GM19372 (cell line): ENCODE data around the gene RNASEH1.

Experiments used
- ATAC-seq: cut with Tn5 transposase; IDR thresholded peaks from one replicate; pipeline ENCODE4 v1.9.1; 2021; ENCODE audit warnings: mild to moderate bottlenecking, low read depth, moderate library complexity; ENCODE audit not compliant: unreplicated experiment

RNASEH1 gene

GRCh38 chr2:3565117-3565516 lies 7.0 kb upstream of the RNASEH1 start:
- ATAC-seq, result no peak

- peak; percentile 50 for ATAC-seq
Observed at GRCh38 chr2:3563521-3563976, 5.4 kb upstream of the RNASEH1 start.

- peak; percentile 31 for ATAC-seq
Observed at GRCh38 chr2:3557639-3558204, 411 bp downstream of the RNASEH1 start.

- no peak for ATAC-seq
Observed at GRCh38 chr2:3553946-3554345, 4.2 kb downstream of the RNASEH1 start.

GRCh38 chr2:3547915-3548314 lies 10.2 kb downstream of the RNASEH1 start:
- no peak for ATAC-seq

- ATAC-seq, result no peak
Observed at GRCh38 chr2:3545788-3546478, 12.2 kb downstream of the RNASEH1 start.

GRCh38 chr2:3543023-3543683 lies 15.0 kb downstream of the RNASEH1 start:
- ATAC-seq, result no peak

GRCh38 chr2:3542107-3542506 lies 16.0 kb downstream of the RNASEH1 start:
- no peak for ATAC-seq

- no peak for ATAC-seq
Observed at GRCh38 chr2:3539836-3540235, 18.3 kb downstream of the RNASEH1 start.

GRCh38 chr2:3536682-3537632 lies 21.2 kb downstream of the RNASEH1 start:
- no peak for ATAC-seq

GRCh38 chr2:3535794-3536681 lies 22.1 kb downstream of the RNASEH1 start:
- no peak for ATAC-seq

GRCh38 chr2:3535467-3535793 lies 22.7 kb downstream of the RNASEH1 start:
- no peak for ATAC-seq

GRCh38 chr2:3534251-3534814 lies 23.8 kb downstream of the RNASEH1 start:
- ATAC-seq, result no peak

- no peak for ATAC-seq
Observed at GRCh38 chr2:3533836-3534235, 24.3 kb downstream of the RNASEH1 start.

- no peak for ATAC-seq
Observed at GRCh38 chr2:3532941-3533340, 25.2 kb downstream of the RNASEH1 start.

- no peak for ATAC-seq
Observed at GRCh38 chr2:3529316-3530025, 28.7 kb downstream of the RNASEH1 start.

- ATAC-seq, result peak; percentile 68
Observed at GRCh38 chr2:3527886-3528785, 30.0 kb downstream of the RNASEH1 start.

GRCh38 chr2:3526871-3527270 lies 31.3 kb downstream of the RNASEH1 start:
- ATAC-seq, result no peak
